ENCODE data around the gene NPRL2. TPM values are rescaled to one million over a fixed set of nuclear protein-coding genes. Genes with fewer than 3 reads are reported as not detected.

Gene NPRL2
- total RNA-seq, 1 donor from 2014 or later: 23.3 TPM

DNA sequence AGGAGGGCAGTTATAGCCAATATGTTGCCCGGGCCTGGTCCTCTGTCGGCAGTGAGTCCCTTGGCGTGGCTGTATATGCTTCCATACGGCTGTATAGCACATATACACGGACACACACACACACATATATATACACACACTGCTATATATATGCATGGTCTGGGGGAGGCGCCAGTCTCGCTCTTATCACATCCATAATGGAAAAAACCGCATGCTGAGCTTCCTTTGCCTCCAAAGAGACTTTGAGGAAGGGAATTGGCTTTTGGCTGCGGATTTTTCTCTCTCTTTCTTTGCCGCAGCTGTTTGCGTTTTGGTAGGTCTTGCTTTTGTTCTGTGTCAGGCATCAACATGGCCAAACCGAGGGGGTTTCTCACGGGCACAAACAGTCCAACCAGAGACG is 20.0 kb upstream of the NPRL2 start:
- H3K4me1 Mint-ChIP-seq: peaks cover 33% of the 10 kb centered on the region
- H3K9me3 Mint-ChIP-seq: no peaks in the 10 kb centered on the region
- DNase-seq (ENCODE audit: low spot score in 2 of 2, unreplicated experiment in 2 of 2): no peak
- TF ChIP-seq, protein P1, sequence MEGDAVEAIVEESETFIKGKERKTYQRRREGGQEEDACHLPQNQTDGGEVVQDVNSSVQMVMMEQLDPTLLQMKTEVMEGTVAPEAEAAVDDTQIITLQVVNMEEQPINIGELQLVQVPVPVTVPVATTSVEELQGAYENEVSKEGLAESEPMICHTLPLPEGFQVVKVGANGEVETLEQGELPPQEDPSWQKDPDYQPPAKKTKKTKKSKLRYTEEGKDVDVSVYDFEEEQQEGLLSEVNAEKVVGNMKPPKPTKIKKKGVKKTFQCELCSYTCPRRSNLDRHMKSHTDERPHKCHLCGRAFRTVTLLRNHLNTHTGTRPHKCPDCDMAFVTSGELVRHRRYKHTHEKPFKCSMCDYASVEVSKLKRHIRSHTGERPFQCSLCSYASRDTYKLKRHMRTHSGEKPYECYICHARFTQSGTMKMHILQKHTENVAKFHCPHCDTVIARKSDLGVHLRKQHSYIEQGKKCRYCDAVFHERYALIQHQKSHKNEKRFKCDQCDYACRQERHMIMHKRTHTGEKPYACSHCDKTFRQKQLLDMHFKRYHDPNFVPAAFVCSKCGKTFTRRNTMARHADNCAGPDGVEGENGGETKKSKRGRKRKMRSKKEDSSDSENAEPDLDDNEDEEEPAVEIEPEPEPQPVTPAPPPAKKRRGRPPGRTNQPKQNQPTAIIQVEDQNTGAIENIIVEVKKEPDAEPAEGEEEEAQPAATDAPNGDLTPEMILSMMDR (IDR thresholded peaks at IDR 0.05; ENCODE audit: unreplicated experiment): no peak
- H3K27ac Mint-ChIP-seq: peak overlapping the region; percentile 44
- no peaks in the 10 kb centered on the region for H3K36me3 Mint-ChIP-seq
- H3K4me3 Mint-ChIP-seq: no peak overlapping the region
- H3K27me3 Mint-ChIP-seq (ENCODE audit: low read depth): peaks cover 2% of the 10 kb centered on the region

DNA sequence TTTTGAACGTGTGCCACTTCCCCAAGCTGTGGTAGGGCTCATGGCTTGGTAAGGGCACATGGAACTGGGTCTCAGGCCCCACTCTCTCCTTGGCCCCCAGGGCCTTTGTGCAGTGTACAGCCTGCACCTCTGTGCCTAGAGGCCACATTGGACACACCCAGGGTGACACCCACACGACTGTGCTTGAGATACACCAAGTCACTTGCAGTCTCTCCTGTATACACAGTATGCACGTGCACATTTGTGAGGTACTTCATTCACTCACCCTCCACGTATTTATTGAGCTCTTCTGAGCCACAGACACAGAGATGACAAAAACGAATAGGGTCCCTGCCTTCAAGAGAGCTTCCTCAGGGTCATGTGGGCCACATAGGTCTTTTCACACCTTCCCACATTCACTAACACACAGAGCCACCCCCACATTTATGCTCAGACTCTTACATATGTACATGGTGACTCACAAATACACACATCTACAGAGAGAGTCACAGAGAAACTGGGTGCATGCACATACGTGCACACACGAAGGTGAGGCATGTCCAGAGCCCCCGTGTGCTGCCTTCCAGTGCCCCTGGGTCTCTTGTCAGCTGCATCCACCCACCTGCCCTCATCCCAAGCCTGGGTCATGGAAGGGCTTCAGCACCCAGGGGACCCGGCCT is 18.6 kb upstream of the NPRL2 start:
- no peaks in the 10 kb centered on the region for H3K36me3 Mint-ChIP-seq

DNA sequence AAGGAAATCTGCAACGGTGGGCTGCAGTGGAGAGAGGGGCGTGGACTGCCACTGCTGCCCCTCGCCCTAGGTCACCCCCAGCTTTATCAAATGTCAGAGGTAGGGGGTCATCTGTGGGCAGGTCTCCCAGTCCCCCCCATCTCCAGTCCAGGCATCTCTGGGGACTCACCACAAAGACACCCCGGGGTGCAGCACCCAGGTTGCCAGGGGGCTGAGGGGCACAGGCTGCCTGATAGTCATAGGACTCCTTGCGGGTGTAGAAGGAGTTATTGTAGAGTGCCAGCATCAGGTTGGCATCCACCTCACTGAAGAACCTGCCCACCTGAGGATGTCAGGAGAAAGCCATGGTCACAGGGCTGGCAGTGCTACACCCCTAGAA is 15.3 kb upstream of the NPRL2 start:
- no peaks in the 10 kb centered on the region for H3K36me3 Mint-ChIP-seq
- H3K9me3 Mint-ChIP-seq: no peaks in the 10 kb centered on the region
- peak overlapping the region; percentile 80 for H3K4me3 Mint-ChIP-seq
- H3K27ac Mint-ChIP-seq: no peak overlapping the region
- no peak for DNase-seq (ENCODE audit: low spot score in 2 of 2, unreplicated experiment in 2 of 2)
- TF ChIP-seq, protein P1 (IDR thresholded peaks at IDR 0.05; ENCODE audit: unreplicated experiment): no peak
- H3K27me3 Mint-ChIP-seq (ENCODE audit: low read depth): peaks cover 4% of the 10 kb centered on the region
- H3K4me1 Mint-ChIP-seq: peaks cover 19% of the 10 kb centered on the region

More for the DNA sequence above, 18.6 kb upstream of the NPRL2 start:
- Mint-ChIP-seq H3K4me1 (peaks cover 35% of the 10 kb centered on the region), H3K27ac (no peak overlapping the region), H3K9me3 (no peaks in the 10 kb centered on the region), H3K4me3 (no peak overlapping the region), H3K27me3 (ENCODE audit: low read depth) (peaks cover 2% of the 10 kb centered on the region)
- no peak for DNase-seq (ENCODE audit: low spot score in 2 of 2, unreplicated experiment in 2 of 2)
- TF ChIP-seq, protein P1 (IDR thresholded peaks at IDR 0.05; ENCODE audit: unreplicated experiment): no peak

GRCh38 chr3:50365080-50365841 is 14.7 kb upstream of the NPRL2 start:
- TF ChIP-seq, protein P1 (IDR thresholded peaks at IDR 0.05; ENCODE audit: unreplicated experiment): no peak
- Mint-ChIP-seq H3K27ac (peak overlapping the region; percentile 25), H3K4me1 (peaks cover 16% of the 10 kb centered on the region), H3K4me3 (peak overlapping the region; percentile 80), H3K27me3 (ENCODE audit: low read depth) (peaks cover 4% of the 10 kb centered on the region), H3K36me3 (no peaks in the 10 kb centered on the region), H3K9me3 (no peaks in the 10 kb centered on the region)
- DNase-seq (ENCODE audit: low spot score in 2 of 2, unreplicated experiment in 2 of 2): peak; percentile 80 to 82

- peak; percentile 34 to 67 for DNase-seq (ENCODE audit: low spot score in 2 of 2, unreplicated experiment in 2 of 2)
- no peaks in the 10 kb centered on the region for H3K36me3 Mint-ChIP-seq
- H3K27ac Mint-ChIP-seq: peak overlapping the region; percentile 79
- peaks cover 20% of the 10 kb centered on the region for H3K4me1 Mint-ChIP-seq
- TF ChIP-seq, protein P1 (IDR thresholded peaks at IDR 0.05; ENCODE audit: unreplicated experiment): no peak
- H3K27me3 Mint-ChIP-seq (ENCODE audit: low read depth): peaks cover 4% of the 10 kb centered on the region
- peak overlapping the region; percentile 80 for H3K4me3 Mint-ChIP-seq
- H3K9me3 Mint-ChIP-seq: no peaks in the 10 kb centered on the region
These were observed 14.1 kb upstream of the NPRL2 start for GRCh38 chr3:50364573-50365079.

All from mesothelial cell of epicardium (in vitro differentiated cells).